HG02623 (cell line): ENCODE measurements around the gene RBM33.

Source experiments
- ATAC-seq: cut with Tn5 transposase; IDR thresholded peaks from one replicate; pipeline ENCODE4 v1.9.1; 2021; ENCODE audit warnings: moderate library complexity; ENCODE audit not compliant: unreplicated experiment

Gene RBM33

GRCh38 chr7:155625557-155625956, 18.9 kb upstream of the RBM33 start:
- no peak for ATAC-seq

- no peak for ATAC-seq
Measured at GRCh38 chr7:155629171-155629570, 15.3 kb upstream of the RBM33 start.

GRCh38 chr7:155631155-155631554, 13.3 kb upstream of the RBM33 start:
- no peak for ATAC-seq

GRCh38 chr7:155635817-155636216, 8.6 kb upstream of the RBM33 start:
- no peak for ATAC-seq

- no peak for ATAC-seq
Measured at GRCh38 chr7:155637155-155637554, 7.3 kb upstream of the RBM33 start.

- no peak for ATAC-seq
Measured at GRCh38 chr7:155638366-155638765, 6.1 kb upstream of the RBM33 start.

- ATAC-seq = no peak
Measured at GRCh38 chr7:155639958-155640520, 4.4 kb upstream of the RBM33 start.

GRCh38 chr7:155640629-155641028, 3.8 kb upstream of the RBM33 start:
- no peak for ATAC-seq

- peak; percentile 6 for ATAC-seq
Measured at GRCh38 chr7:155643804-155644177, 670 bp upstream of the RBM33 start.

- ATAC-seq = peak; percentile 27
Measured at GRCh38 chr7:155644971-155645509, 579 bp downstream of the RBM33 start.

- ATAC-seq = no peak
Measured at GRCh38 chr7:155645662-155646061, 1.2 kb downstream of the RBM33 start.

GRCh38 chr7:155646669-155647068, 2.2 kb downstream of the RBM33 start:
- no peak for ATAC-seq

GRCh38 chr7:155647302-155647701, 2.8 kb downstream of the RBM33 start:
- no peak for ATAC-seq

- no peak for ATAC-seq
Measured at GRCh38 chr7:155647734-155648133, 3.3 kb downstream of the RBM33 start.

GRCh38 chr7:155648752-155649339, 4.4 kb downstream of the RBM33 start:
- ATAC-seq = no peak

- ATAC-seq = no peak
Measured at GRCh38 chr7:155649588-155649987, 5.1 kb downstream of the RBM33 start.

GRCh38 chr7:155652156-155653114, 8.0 kb downstream of the RBM33 start:
- no peak for ATAC-seq

- no peak for ATAC-seq
Measured at GRCh38 chr7:155653803-155654202, 9.3 kb downstream of the RBM33 start.

- ATAC-seq = no peak
Measured at GRCh38 chr7:155656891-155657290, 12.4 kb downstream of the RBM33 start.

GRCh38 chr7:155660059-155660757, 15.7 kb downstream of the RBM33 start:
- peak; percentile 84 for ATAC-seq

- peak; percentile 69 for ATAC-seq
Measured at GRCh38 chr7:155660758-155661093, 16.3 kb downstream of the RBM33 start.
